Measurements from ENCODE around the gene GDI1.

The GDI1 gene

GRCh38 chrX:154444755-154445246 lies 7.8 kb downstream of the GDI1 start:
- Histone ChIP-seq H3K27ac (no peak overlapping the region), H3K9ac (ENCODE audit: insufficient read length) (peak overlapping the region; percentile 81), H3K36me3 (ENCODE audit: insufficient read depth, low read length) (peaks cover 4% of the 10 kb centered on the region; the same call in 1 of the 2 replicates), H3K9me3 (ENCODE audit: low read depth, low read length) (no peaks in the 10 kb centered on the region), H3K4me3 (peak overlapping the region; percentile 78)
- DNase-seq (ENCODE audit: low read depth, low spot score), result no peak
- TF ChIP-seq FOXP2 (optimal IDR thresholded peaks at IDR 0.05; ENCODE audit: control extremely low read depth, extremely low read length, insufficient read depth), result no peak
- no peak for TF ChIP-seq EZH2 (IDR thresholded peaks at IDR 0.05)
- no peak for TF ChIP-seq POLR2AphosphoS5 (IDR thresholded peaks at IDR 0.05; ENCODE audit: borderline replicate concordance, low read depth, low read length)

- no peak overlapping the region for H3K27ac ChIP-seq
These were observed 8.8 kb downstream of the GDI1 start for GRCh38 chrX:154445776-154446175.

DNA sequence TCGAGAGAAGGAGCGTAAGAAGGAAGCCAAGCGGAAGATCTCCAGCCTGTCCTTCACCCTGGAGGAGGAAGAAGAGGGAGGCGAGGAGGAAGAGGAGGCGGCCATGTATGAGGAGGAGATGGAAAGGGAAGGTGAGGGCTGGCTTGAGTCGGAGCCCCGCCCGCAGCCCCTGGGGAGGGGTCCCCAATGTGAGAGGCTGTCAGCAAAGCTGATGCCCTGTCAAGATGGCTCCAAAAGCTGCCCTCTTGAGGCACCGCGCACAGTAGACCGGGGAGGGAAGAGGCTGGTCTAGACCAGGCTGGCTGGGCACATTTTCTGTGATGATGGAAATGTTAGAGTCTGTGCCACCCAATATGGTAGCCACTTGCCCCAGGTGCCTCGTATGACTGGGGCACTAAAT lies 9.5 kb downstream of the GDI1 start:
- Histone ChIP-seq H3K4me3 (no peak overlapping the region), H3K9ac (ENCODE audit: insufficient read length) (no peak overlapping the region), H3K9me3 (ENCODE audit: low read depth, low read length) (no peaks in the 10 kb centered on the region), H3K36me3 (ENCODE audit: insufficient read depth, low read length) (peaks cover 4% of the 10 kb centered on the region; the same call in 1 of the 2 replicates), H3K27ac (no peak overlapping the region)
- TF ChIP-seq FOXP2 (optimal IDR thresholded peaks at IDR 0.05; ENCODE audit: control extremely low read depth, extremely low read length, insufficient read depth) (no peak), POLR2AphosphoS5 (IDR thresholded peaks at IDR 0.05; ENCODE audit: borderline replicate concordance, low read depth, low read length) (no peak), EZH2 (IDR thresholded peaks at IDR 0.05) (no peak)
- DNase-seq (ENCODE audit: low read depth, low spot score), result no peak

More at GRCh38 chrX:154445776-154446175, 8.8 kb downstream of the GDI1 start:
- DNase-seq (ENCODE audit: low read depth, low spot score), result no peak
- TF ChIP-seq FOXP2 (optimal IDR thresholded peaks at IDR 0.05; ENCODE audit: control extremely low read depth, extremely low read length, insufficient read depth) (no peak), EZH2 (IDR thresholded peaks at IDR 0.05) (no peak), POLR2AphosphoS5 (IDR thresholded peaks at IDR 0.05; ENCODE audit: borderline replicate concordance, low read depth, low read length) (no peak)
- Histone ChIP-seq H3K9me3 (ENCODE audit: low read depth, low read length) (no peaks in the 10 kb centered on the region), H3K9ac (ENCODE audit: insufficient read length) (no peak overlapping the region), H3K4me3 (no peak overlapping the region), H3K36me3 (ENCODE audit: insufficient read depth, low read length) (peaks cover 4% of the 10 kb centered on the region; the same call in 1 of the 2 replicates)

DNA sequence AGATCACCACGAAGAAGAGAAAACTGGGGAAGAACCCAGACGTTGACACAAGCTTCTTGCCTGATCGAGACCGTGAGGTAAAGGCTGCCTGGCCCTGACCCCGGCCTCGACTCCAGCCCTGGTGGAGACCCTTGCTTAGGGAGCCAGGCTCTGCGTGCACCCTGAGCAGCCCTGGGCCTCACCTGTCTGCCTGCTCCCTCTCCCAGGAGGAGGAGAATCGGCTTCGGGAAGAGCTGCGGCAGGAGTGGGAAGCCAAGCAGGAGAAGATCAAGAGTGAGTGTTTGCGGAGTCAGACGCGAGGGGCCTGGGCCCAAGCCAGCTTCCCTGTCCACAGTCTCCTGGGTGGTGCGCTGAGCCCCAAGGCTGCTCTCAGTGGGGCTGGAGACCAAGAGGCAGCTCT lies 11.5 kb downstream of the GDI1 start:
- H3K9me3 ChIP-seq (ENCODE audit: low read depth, low read length), result no peaks in the 10 kb centered on the region
- no peak for DNase-seq (ENCODE audit: low read depth, low spot score)
- H3K36me3 ChIP-seq (ENCODE audit: insufficient read depth, low read length), result no peaks in the 10 kb centered on the region; the same call in 1 of the 2 replicates
- no peak overlapping the region for H3K4me3 ChIP-seq
- H3K9ac ChIP-seq (ENCODE audit: insufficient read length), result no peak overlapping the region
- TF ChIP-seq FOXP2 (optimal IDR thresholded peaks at IDR 0.05; ENCODE audit: control extremely low read depth, extremely low read length, insufficient read depth) (no peak), EZH2 (IDR thresholded peaks at IDR 0.05) (no peak), POLR2AphosphoS5 (IDR thresholded peaks at IDR 0.05; ENCODE audit: borderline replicate concordance, low read depth, low read length) (no peak)
- H3K27ac ChIP-seq, result no peak overlapping the region

GRCh38 chrX:154449618-154450017 lies 12.7 kb downstream of the GDI1 start:
- no peaks in the 10 kb centered on the region; the same call in 1 of the 2 replicates for H3K36me3 ChIP-seq (ENCODE audit: insufficient read depth, low read length)
- H3K4me3 ChIP-seq, result no peak overlapping the region
- no peak overlapping the region for H3K9ac ChIP-seq (ENCODE audit: insufficient read length)
- H3K9me3 ChIP-seq (ENCODE audit: low read depth, low read length), result no peaks in the 10 kb centered on the region
- no peak for DNase-seq (ENCODE audit: low read depth, low spot score)
- no peak overlapping the region for H3K27ac ChIP-seq
- TF ChIP-seq EZH2 (IDR thresholded peaks at IDR 0.05), result no peak
- TF ChIP-seq FOXP2 (optimal IDR thresholded peaks at IDR 0.05; ENCODE audit: control extremely low read depth, extremely low read length, insufficient read depth), result no peak
- TF ChIP-seq POLR2AphosphoS5 (IDR thresholded peaks at IDR 0.05; ENCODE audit: borderline replicate concordance, low read depth, low read length), result no peak

GRCh38 chrX:154450312-154450711 lies 13.4 kb downstream of the GDI1 start:
- DNase-seq (ENCODE audit: low read depth, low spot score), result no peak
- Histone ChIP-seq H3K27ac (no peak overlapping the region), H3K9me3 (ENCODE audit: low read depth, low read length) (no peaks in the 10 kb centered on the region), H3K4me3 (no peak overlapping the region), H3K36me3 (ENCODE audit: insufficient read depth, low read length) (no peaks in the 10 kb centered on the region; the same call in 1 of the 2 replicates), H3K9ac (ENCODE audit: insufficient read length) (no peak overlapping the region)
- TF ChIP-seq FOXP2 (optimal IDR thresholded peaks at IDR 0.05; ENCODE audit: control extremely low read depth, extremely low read length, insufficient read depth) (no peak), EZH2 (IDR thresholded peaks at IDR 0.05) (no peak)

DNA sequence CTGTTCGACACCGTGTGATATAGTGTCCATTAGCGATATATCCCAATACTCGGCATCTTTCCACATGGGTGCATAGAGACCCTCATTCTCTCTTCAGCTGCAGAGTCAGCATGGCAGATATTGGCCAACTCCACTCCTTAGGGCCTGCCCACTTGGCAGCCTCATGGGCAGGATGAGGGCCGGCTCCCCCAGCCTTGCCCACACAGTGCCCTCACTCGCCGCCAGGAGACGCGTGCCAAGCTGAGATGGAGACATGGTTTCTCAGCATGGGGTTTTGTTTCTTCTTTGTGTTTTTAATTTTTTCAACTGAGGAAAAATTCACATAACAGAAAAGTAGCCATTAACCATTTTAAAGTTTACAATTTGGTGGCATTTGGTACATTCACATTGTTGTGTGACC lies 15.9 kb downstream of the GDI1 start:
- no peak overlapping the region for H3K27ac ChIP-seq
- no peak for DNase-seq (ENCODE audit: low read depth, low spot score)
- no peak overlapping the region for H3K9ac ChIP-seq (ENCODE audit: insufficient read length)
- no peaks in the 10 kb centered on the region for H3K9me3 ChIP-seq (ENCODE audit: low read depth, low read length)
- no peak overlapping the region for H3K4me3 ChIP-seq
- H3K36me3 ChIP-seq (ENCODE audit: insufficient read depth, low read length), result no peaks in the 10 kb centered on the region; the same call in 1 of the 2 replicates
- TF ChIP-seq EZH2 (IDR thresholded peaks at IDR 0.05), result no peak
- no peak for TF ChIP-seq FOXP2 (optimal IDR thresholded peaks at IDR 0.05; ENCODE audit: control extremely low read depth, extremely low read length, insufficient read depth)
- TF ChIP-seq POLR2AphosphoS5 (IDR thresholded peaks at IDR 0.05; ENCODE audit: borderline replicate concordance, low read depth, low read length), result no peak

DNA sequence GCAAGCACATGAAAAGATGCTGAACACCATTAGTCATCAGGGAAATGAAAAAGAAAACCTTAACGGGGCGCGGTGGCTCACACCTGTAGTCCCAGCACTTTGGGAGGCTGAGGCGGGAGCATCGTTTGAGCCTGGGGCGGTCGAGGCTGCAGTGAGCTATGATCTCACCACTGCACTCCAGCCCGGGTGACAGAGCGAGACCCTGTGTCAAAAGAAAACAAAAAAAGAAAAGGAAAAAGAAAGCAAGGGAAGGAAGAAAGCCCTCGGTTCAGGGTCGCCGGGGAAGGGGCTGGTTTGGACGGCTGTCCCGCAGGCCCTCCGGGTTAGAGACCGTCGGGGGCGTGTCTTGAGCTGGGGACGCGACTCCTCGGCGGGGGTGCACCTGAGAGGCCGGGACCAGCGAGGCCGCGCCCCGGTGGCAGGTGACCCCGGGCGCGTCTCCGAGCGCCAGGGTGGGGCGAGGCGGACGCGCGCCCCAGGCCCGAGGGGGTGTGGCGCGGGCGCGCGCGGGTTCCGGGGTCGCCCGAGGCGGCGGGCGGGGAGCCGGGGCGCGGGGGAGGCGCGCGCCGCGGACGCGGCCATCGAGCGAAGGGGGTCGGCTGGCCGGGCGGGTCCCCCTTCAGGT lies 20.6 kb downstream of the GDI1 start:
- Histone ChIP-seq H3K9me3 (ENCODE audit: low read depth, low read length) (no peaks in the 10 kb centered on the region), H3K27ac (no peak overlapping the region), H3K9ac (ENCODE audit: insufficient read length) (no peak overlapping the region), H3K4me3 (peak overlapping the region; percentile 77), H3K36me3 (ENCODE audit: insufficient read depth, low read length) (no peaks in the 10 kb centered on the region; the same call in 1 of the 2 replicates)
- DNase-seq (ENCODE audit: low read depth, low spot score), result no peak
- TF ChIP-seq EZH2 (IDR thresholded peaks at IDR 0.05), result no peak
- TF ChIP-seq FOXP2 (optimal IDR thresholded peaks at IDR 0.05; ENCODE audit: control extremely low read depth, extremely low read length, insufficient read depth), result no peak
- TF ChIP-seq POLR2AphosphoS5 (IDR thresholded peaks at IDR 0.05; ENCODE audit: borderline replicate concordance, low read depth, low read length), result no peak

Data from SK-N-MC (cell line).